Ovary (tissue), 3 donors: ENCODE measurements around the gene ZNF398.

Experiments used
- CTCF ChIP-seq, 3 donors: fragments of 450-650 bp in 2 of 3; fragments of 200-600 bp in 1 of 3; IDR thresholded peaks; one replicate each; pipeline versions ENCODE4 v1.5.1 to v1.8.0; 2016 to 2022; ENCODE audit warnings: antibody characterized with exemption in 3 of 3, mild to moderate bottlenecking in 1 of 3
- EP300 ChIP-seq: sonication (generic); formaldehyde crosslinking; IDR thresholded peaks from one replicate; pipeline ENCODE4 v1.6.1; 2017; ENCODE audit warnings: antibody characterized with exemption
- POLR2A ChIP-seq: fragments of 450-650 bp; IDR thresholded peaks from one replicate; pipeline ENCODE4 v1.6.1; 2017; ENCODE audit warnings: antibody characterized with exemption, mild to moderate bottlenecking, moderate library complexity
- donor health status: DM: no; HTN: no; CAD: no.

DNA sequence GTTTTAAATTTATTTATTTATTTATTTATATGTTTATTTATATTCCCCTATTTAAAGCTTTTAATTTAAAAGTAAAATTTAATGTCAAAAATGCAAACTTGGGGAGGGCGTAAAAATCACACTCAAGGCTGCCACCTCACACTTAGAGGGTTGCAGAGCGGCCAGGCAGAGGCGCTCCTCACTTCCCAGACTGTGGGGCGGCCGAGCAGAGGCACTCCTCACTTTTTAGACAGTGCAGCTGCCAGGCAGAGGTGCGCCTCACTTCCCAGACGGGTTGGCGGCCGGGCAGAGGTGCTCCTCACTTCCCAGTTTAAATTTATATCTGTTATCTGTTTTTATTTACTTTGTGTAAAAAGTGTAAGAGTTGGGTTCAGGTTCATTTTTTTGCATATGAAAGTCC, 11.1 kb upstream of the ZNF398 start:
- TF ChIP-seq CTCF (IDR thresholded peaks at IDR 0.05), result no peak
- no peak for TF ChIP-seq POLR2A
- no peak for TF ChIP-seq EP300
